ENCODE results near the gene KRTAP10-8.
"Not testable (repeated sequence)": the region's sequence is repeated elsewhere in the genome, so short reads cannot be mapped to it uniquely, and the experiment has no call there.

The KRTAP10-8 gene

GRCh38 chr21:44600118-44600978 is 11.5 kb upstream of the KRTAP10-8 start, which contains the start of gene KRTAP10-7:
TSS of gene KRTAP10-7 (plus strand) at chr21:44600597. CDS start at chr21:44600622, 25 bp downstream.
- not testable (repeated sequence) for DNase-seq

GRCh38 chr21:44601091-44601490 is 10.8 kb upstream of the KRTAP10-8 start:
- not testable (repeated sequence) for DNase-seq

- no peak for DNase-seq
Measured at GRCh38 chr21:44601596-44602462, 10.1 kb upstream of the KRTAP10-8 start.

GRCh38 chr21:44602463-44602850 is 9.4 kb upstream of the KRTAP10-8 start:
- no peak for DNase-seq

GRCh38 chr21:44603109-44603875 is 8.6 kb upstream of the KRTAP10-8 start:
- DNase-seq: no peak

DNA sequence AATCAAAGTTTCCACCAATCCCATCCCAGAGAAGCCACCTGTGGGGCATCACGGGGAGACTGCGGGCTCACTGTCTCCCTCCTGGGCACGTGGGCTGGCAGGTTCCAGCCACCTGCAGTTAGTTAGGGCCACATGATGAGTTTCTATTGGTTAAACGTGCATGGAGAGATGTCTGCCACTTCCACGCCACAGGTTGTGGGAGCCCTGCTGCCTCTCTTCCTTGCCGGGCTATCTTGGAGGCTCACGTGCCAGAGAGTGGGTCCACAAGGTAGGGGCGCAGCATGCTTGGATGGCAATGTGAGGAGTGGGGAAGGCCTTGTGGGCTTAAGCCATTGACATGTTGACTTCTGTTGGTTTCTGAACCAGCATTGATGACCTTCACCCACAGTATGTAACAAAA is 8.0 kb upstream of the KRTAP10-8 start:
- no peak for DNase-seq

- no peak for DNase-seq
Measured at GRCh38 chr21:44606495-44606894, 5.4 kb upstream of the KRTAP10-8 start.

DNA sequence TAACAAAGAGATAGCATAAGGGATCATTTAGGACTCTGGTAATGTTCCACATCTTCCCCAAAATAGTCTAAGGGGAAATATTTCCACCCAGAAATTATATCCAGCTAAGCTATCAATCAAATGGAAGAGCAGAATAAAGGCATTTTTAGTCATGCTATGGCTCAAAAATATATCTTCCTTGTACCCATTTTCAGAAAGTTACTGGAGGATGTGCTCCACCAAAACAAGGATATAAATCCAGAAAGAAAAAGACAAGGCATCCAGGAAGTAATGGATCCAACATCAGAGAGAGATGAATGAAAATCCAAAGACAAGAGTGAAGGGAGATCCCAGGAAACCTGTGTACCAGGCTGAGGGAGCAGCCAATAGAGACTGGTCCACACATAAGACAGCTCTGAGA is 2.7 kb upstream of the KRTAP10-8 start:
- DNase-seq: no peak

- not testable (repeated sequence) for DNase-seq
Measured at GRCh38 chr21:44610157-44610843, 1.6 kb upstream of the KRTAP10-8 start.

DNA sequence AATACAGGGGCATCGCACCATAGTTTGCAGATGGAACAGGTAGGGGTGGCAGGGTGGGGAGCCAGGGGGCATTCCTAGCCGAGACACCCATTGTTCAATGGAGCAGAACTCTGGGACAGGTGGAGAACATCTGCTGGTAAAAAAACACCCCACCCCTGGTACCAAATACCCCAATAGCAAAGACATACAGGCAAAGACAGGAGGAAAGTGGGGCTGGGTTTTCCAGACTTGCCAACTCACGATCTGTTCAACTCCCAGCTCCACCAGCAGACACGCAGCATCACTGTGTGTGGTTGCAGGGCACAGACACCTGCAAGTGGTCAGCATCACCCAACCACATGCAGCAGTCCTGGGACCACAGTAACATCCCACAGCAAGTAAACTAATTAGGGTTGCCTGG is 328 bp upstream of the KRTAP10-8 start:
- DNase-seq: no peak

GRCh38 chr21:44612669-44613229 is 870 bp downstream of the KRTAP10-8 start:
- no peak for DNase-seq

DNA sequence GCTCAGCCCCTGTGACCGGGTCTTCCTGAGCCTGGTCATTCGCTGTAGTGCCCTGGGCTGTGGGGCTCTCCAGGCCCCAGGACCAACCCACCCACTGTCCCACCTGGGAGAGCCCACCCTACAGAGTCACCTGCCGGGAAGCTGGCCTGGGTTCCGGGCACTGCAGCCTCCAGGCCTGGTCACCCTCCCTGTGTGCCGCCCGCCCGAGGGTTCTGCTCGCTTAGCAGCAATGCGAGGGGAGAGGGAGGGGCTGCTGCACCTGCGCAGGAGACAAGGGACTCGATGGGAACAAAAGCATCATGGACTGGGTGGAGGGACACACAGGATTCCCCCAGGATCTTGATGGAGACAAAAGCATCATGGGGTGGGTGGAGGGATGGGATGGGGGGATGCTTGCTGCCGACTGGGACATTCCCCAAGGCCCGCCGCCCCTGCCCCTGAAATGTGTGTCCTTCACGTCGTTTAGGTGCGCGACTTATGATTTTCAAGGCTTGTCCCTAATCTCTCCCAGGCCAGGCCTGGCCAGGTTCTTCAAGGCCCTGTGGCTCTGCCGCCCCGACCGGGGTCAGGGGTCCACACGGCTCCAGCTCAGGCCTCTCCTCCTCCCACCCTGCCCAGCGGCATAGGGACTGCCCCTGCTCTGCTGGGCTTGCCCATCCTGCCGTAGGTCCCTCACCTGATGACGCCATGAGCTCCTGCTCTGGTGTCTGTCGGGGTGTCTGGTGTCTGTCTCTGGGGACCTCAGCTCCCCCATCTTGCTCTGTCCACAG is 1.7 kb downstream of the KRTAP10-8 start:
- DNase-seq: no peak

- no peak for DNase-seq
Measured at GRCh38 chr21:44614161-44614631, 2.3 kb downstream of the KRTAP10-8 start.

DNA sequence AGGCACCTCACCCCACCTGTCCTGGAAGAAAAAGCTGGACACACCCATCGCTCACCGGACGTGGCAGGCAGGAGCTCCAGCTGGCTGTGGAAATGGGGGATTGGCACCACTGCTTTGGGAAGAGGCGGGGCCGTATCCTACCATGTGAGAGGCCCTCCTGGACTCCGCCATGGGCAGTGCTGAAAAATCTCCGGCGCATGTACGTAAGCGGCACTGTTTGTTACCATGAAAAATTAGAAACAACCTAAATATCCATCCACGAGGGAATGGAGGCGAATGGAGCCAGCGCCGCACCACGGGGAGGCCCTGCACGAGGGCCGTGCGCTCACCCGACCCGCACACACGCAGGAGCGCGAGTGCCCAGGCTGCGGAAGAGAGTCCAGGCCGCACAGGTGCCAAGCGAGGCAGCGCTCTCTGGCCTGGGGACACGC is 3.1 kb downstream of the KRTAP10-8 start:
- DNase-seq: no peak

DNA sequence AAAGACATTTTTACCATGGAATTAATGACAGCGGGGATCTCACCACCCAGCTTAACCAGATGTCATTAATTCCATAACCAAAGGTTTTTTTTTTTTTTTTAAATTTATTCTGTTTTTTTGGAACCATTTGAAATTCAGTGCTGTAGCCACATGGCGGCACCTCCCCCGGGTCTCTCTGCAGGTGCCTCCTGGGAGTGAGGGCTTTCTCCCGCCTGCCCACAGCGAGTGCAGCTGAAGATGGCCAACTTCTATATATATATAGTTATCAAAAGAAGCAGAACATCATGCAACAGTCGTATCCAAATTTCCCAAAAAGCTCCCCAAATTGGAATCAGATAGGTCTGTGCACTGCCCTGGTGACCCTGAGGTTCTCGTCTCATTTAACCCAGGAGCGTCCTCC is 3.6 kb downstream of the KRTAP10-8 start:
- no peak for DNase-seq

- no peak for DNase-seq
Measured at GRCh38 chr21:44615911-44616590, 4.2 kb downstream of the KRTAP10-8 start.

- DNase-seq: no peak
Measured at GRCh38 chr21:44616591-44616926, 4.7 kb downstream of the KRTAP10-8 start.

GRCh38 chr21:44617071-44617501 is 5.2 kb downstream of the KRTAP10-8 start:
- DNase-seq: no peak

DNA sequence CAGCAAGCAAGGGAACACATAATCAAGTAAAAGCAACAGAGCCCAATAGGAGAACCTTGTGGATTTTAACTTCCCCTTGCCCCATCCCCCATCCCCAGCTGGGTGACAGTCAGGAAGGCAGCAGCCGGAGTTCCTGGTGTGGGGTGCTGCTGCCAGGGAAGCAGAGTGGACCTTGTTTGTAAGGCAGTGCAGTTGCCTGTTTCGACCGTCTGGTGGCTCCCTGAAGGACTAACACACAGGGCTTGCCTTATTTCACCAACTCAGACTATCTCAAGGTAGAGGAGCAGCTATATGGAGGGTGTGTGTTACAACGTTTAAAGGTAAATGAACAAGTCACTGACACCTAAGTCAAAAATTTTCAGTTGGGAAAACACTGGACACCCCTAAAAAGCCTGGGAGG is 6.6 kb downstream of the KRTAP10-8 start:
- DNase-seq: no peak

GRCh38 chr21:44618909-44619308 is 7.0 kb downstream of the KRTAP10-8 start:
- DNase-seq: no peak

Data from islet precursor cell (in vitro differentiated cells).